Neuronal stem cell (in vitro differentiated cells): Measurements from ENCODE around the gene TIMM23.

Experiments
- DNase-seq: peaks from one replicate; pipeline ENCODE4 v3.0.0-alpha.2; 2013; ENCODE audit warnings: low spot score
- H2AFZ ChIP-seq: one replicate; pipeline ENCODE4 v1.6.1; 2013; ENCODE audit warnings: mild to moderate bottlenecking, low read length, inconsistent platforms
- H2AK5ac ChIP-seq: 2 replicates; pipeline ENCODE4 v1.6.1; 2013; ENCODE audit warnings: low read depth, mild to moderate bottlenecking, inconsistent platforms, low read length, moderate library complexity, mixed read lengths
- H2BK120ac ChIP-seq: 2 replicates; pipeline ENCODE4 v1.6.1; 2013; ENCODE audit warnings: low read depth, mild to moderate bottlenecking, inconsistent platforms, low read length, moderate library complexity, mixed read lengths
- H2BK12ac ChIP-seq: one replicate; pipeline ENCODE4 v1.6.1; 2013; ENCODE audit warnings: low read length, inconsistent platforms
- H2BK15ac ChIP-seq: 2 replicates; pipeline ENCODE4 v1.6.1; 2013; ENCODE audit warnings: mild to moderate bottlenecking, low read length, inconsistent platforms, mixed read lengths
- H2BK5ac ChIP-seq: one replicate; pipeline ENCODE4 v1.6.1; 2013; ENCODE audit warnings: inconsistent platforms, mild to moderate bottlenecking, low read length, moderate library complexity
- H3K14ac ChIP-seq: one replicate; pipeline ENCODE4 v1.6.1; 2013; ENCODE audit warnings: low read length, inconsistent platforms
- H3K18ac ChIP-seq: 2 replicates; pipeline ENCODE4 v1.6.1; 2013; ENCODE audit warnings: low read length, inconsistent platforms
- H3K23ac ChIP-seq: 2 replicates; pipeline ENCODE4 v1.6.1; 2013; ENCODE audit warnings: low read depth, mild to moderate bottlenecking, mixed read lengths, low read length, inconsistent platforms; ENCODE audit not compliant: poor library complexity
- H3K27ac ChIP-seq: replicated peaks from 3 replicates; pipeline ENCODE4 v1.5.1; 2013; ENCODE audit warnings: low read length, inconsistent platforms
- H3K27me3 ChIP-seq, 3 experiments: 2 replicates each; pipeline ENCODE4 v1.6.1; 2013; ENCODE audit warnings: low read length in 3 of 3, mild to moderate bottlenecking in 2 of 3, inconsistent platforms in 1 of 3, low read depth in 1 of 3, mixed read lengths in 1 of 3, moderate library complexity in 1 of 3; ENCODE audit not compliant: control insufficient read depth in 3 of 3, insufficient read depth in 3 of 3
- H3K36me3 ChIP-seq, 2 donors: replicated peaks in 1 of 2; 2 replicates each; pipeline ENCODE4 v1.6.1; 2013; ENCODE audit warnings: low read length in 2 of 2; ENCODE audit not compliant: control insufficient read depth in 2 of 2, insufficient read depth in 2 of 2
- H3K4ac ChIP-seq: 2 replicates; pipeline ENCODE4 v1.6.1; 2013; ENCODE audit warnings: inconsistent platforms, mild to moderate bottlenecking, low read length, moderate library complexity
- H3K4me1 ChIP-seq, 2 donors: 1 replicate in 1 of 2; 2 replicates in 1 of 2; pipeline ENCODE4 v1.6.1; 2013; ENCODE audit warnings: low read length in 2 of 2, low read depth in 1 of 2; ENCODE audit not compliant: control insufficient read depth in 2 of 2, insufficient read depth in 1 of 2
- H3K4me2 ChIP-seq: one replicate; pipeline ENCODE4 v1.6.1; 2013; ENCODE audit warnings: mild to moderate bottlenecking, low read length, inconsistent platforms; ENCODE audit not compliant: insufficient read depth, poor library complexity, severe bottlenecking
- H3K4me3 ChIP-seq, 2 donors: 2 replicates each; pipeline ENCODE4 v1.5.1; 2013; ENCODE audit warnings: low read length in 2 of 2, mild to moderate bottlenecking in 2 of 2, inconsistent platforms in 1 of 2, moderate library complexity in 1 of 2
- H3K79me1 ChIP-seq: one replicate; pipeline ENCODE4 v1.6.1; 2013; ENCODE audit warnings: low read depth, mild to moderate bottlenecking, inconsistent platforms, low read length, moderate library complexity
- H3K9ac ChIP-seq: one replicate; pipeline ENCODE4 v1.6.1; 2013; ENCODE audit warnings: mild to moderate bottlenecking, low read depth, low read length, inconsistent platforms; ENCODE audit not compliant: poor library complexity
- H3K9me3 ChIP-seq, 2 donors: replicated peaks in 1 of 2; 2 replicates each; pipeline versions ENCODE3 to v1.6.1; 2013; ENCODE audit warnings: low read length in 2 of 2, mild to moderate bottlenecking in 2 of 2, inconsistent platforms in 1 of 2, low read depth in 1 of 2, mixed read lengths in 1 of 2, moderate library complexity in 1 of 2; ENCODE audit not compliant: control insufficient read depth in 2 of 2, insufficient read depth in 1 of 2
- H4K8ac ChIP-seq: one replicate; pipeline ENCODE4 v1.6.1; 2013; ENCODE audit warnings: low read depth, mild to moderate bottlenecking, inconsistent platforms, low read length, moderate library complexity
- H4K91ac ChIP-seq: one replicate; pipeline ENCODE4 v1.6.1; 2013; ENCODE audit warnings: low read length, low read depth, mild to moderate bottlenecking, inconsistent platforms; ENCODE audit not compliant: poor library complexity
- WGBS, 2 donors: extraction: QIAGEN DNeasy Blood & Tissue Kit; methylation state at CpG; one replicate each; pipeline ENCODE4 v1.1.7; 2013; ENCODE audit warnings: missing lambda C conversion rate in 2 of 2, mixed read lengths in 1 of 2; ENCODE audit not compliant: insufficient read length in 2 of 2, insufficient replicate concordance in 1 of 2; ENCODE audit errors: extremely low coverage in 2 of 2; 5-methylcytosine and 5-hydroxymethylcytosine counted together

The TIMM23 gene

DNA sequence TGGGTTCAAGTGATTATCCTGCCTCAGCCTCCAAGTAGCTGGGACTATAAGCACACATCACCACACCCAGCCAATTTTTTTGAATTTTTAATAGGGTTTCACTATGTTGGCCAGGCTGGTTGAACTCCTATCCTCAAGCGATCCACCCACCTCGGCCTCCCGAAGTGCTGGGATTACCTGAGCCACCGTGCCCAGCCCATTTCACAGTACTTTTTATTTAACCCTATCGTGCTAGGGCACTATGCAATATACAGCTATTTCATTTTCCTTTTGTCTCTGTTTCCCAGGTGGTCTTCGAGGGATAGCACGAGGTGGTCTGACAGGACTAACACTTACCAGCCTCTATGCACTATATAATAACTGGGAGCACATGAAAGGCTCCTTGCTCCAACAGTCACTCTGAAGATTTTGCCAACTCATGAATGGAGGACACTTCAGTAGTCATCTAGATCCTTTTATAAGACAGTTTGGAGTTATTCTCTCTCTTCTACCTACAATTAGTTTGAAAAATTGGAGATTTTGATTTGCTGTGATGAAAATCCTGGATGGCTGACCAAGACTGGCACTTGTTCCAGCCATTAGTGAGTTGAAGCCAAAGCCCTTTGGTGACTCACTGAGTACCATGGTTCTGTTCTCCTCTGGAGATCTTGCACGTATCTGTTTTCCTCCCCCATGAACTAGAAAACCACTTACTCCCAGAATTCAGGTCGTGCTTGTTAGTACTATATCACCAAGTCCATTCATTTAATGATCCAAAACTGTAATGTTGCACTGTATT is 30.8 kb downstream of the TIMM23 start:
- H3K4ac ChIP-seq, result no peak overlapping the region
- H4K91ac ChIP-seq, result no peak overlapping the region
- H3K23ac ChIP-seq, result no peak overlapping the region
- no peak overlapping the region for H3K4me3 ChIP-seq
- H3K9ac ChIP-seq, result no peak overlapping the region
- no peak overlapping the region for H2AFZ ChIP-seq
- no peaks in the 10 kb centered on the region for H3K79me1 ChIP-seq
- no peak overlapping the region for H2BK5ac ChIP-seq
- no peak overlapping the region for H3K14ac ChIP-seq
- H2BK15ac ChIP-seq, result no peak overlapping the region
- H3K27me3 ChIP-seq, result no peaks in the 10 kb centered on the region
- H2BK12ac ChIP-seq, result no peak overlapping the region
- peaks cover 14 to 94% of the 10 kb centered on the region in 2 donors for H3K36me3 ChIP-seq
- no peak overlapping the region for H4K8ac ChIP-seq
- H3K18ac ChIP-seq, result no peak overlapping the region
- H2BK120ac ChIP-seq, result no peak overlapping the region
- WGBS, 2 donors, result no CpG with 5 or more reads among the region's 9 CpGs
- no peak overlapping the region for H3K27ac ChIP-seq
- no peak for DNase-seq
- no peak overlapping the region for H3K4me2 ChIP-seq
- H3K4me1 ChIP-seq, result no peaks in the 10 kb centered on the region
- H2AK5ac ChIP-seq, result no peak overlapping the region
- H3K9me3 ChIP-seq, result peaks cover 0 to 5% of the 10 kb centered on the region in 2 donors

GRCh38 chr10:46004963-46005362 is 32.7 kb downstream of the TIMM23 start:
- Histone ChIP-seq H2AFZ (no peak overlapping the region), H3K36me3 (peaks cover 16 to 99% of the 10 kb centered on the region in 2 donors), H3K18ac (no peak overlapping the region), H3K79me1 (no peaks in the 10 kb centered on the region), H3K9me3 (peaks cover 0 to 5% of the 10 kb centered on the region in 2 donors), H2BK120ac (no peak overlapping the region), H4K91ac (no peak overlapping the region), H3K27me3 (no peaks in the 10 kb centered on the region), H4K8ac (no peak overlapping the region), H3K4me1 (no peaks in the 10 kb centered on the region), H3K23ac (no peak overlapping the region), H3K9ac (no peak overlapping the region), H3K4ac (no peak overlapping the region), H2BK5ac (no peak overlapping the region), H3K4me2 (no peak overlapping the region), H2AK5ac (no peak overlapping the region), H3K4me3 (no peak overlapping the region), H2BK12ac (no peak overlapping the region), H3K27ac (no peak overlapping the region), H2BK15ac (no peak overlapping the region), H3K14ac (no peak overlapping the region)
- no CpG with 5 or more reads among the region's 2 CpGs for WGBS, 2 donors
- no peak for DNase-seq

- Histone ChIP-seq H2AFZ (no peak overlapping the region), H2BK120ac (no peak overlapping the region), H3K23ac (no peak overlapping the region), H3K27me3 (no peaks in the 10 kb centered on the region), H4K8ac (no peak overlapping the region), H3K18ac (no peak overlapping the region), H3K9me3 (peaks cover 0 to 5% of the 10 kb centered on the region in 2 donors), H3K4me1 (no peaks in the 10 kb centered on the region), H3K4me2 (no peak overlapping the region), H3K9ac (no peak overlapping the region), H3K27ac (no peak overlapping the region), H2BK5ac (no peak overlapping the region), H3K79me1 (no peaks in the 10 kb centered on the region), H2BK12ac (no peak overlapping the region), H3K4ac (no peak overlapping the region), H3K36me3 (peaks cover 15 to 100% of the 10 kb centered on the region in 2 donors), H3K14ac (no peak overlapping the region), H4K91ac (no peak overlapping the region), H3K4me3 (no peak overlapping the region), H2AK5ac (no peak overlapping the region), H2BK15ac (no peak overlapping the region)
- no CpG with 5 or more reads among the region's 4 CpGs for WGBS, 2 donors
- DNase-seq, result no peak
Measured at GRCh38 chr10:46005383-46005782, 33.1 kb downstream of the TIMM23 start.

- H3K4ac ChIP-seq, result no peak overlapping the region
- no peak overlapping the region for H3K4me2 ChIP-seq
- H4K8ac ChIP-seq, result no peak overlapping the region
- DNase-seq, result no peak
- no peak overlapping the region for H2BK15ac ChIP-seq
- no peak overlapping the region for H2BK12ac ChIP-seq
- no peaks in the 10 kb centered on the region for H3K79me1 ChIP-seq
- H3K27me3 ChIP-seq, result no peaks in the 10 kb centered on the region
- peaks cover 15 to 99% of the 10 kb centered on the region in 2 donors for H3K36me3 ChIP-seq
- no peak overlapping the region for H4K91ac ChIP-seq
- no peak overlapping the region for H3K18ac ChIP-seq
- peaks cover 0 to 5% of the 10 kb centered on the region in 2 donors for H3K9me3 ChIP-seq
- H3K4me3 ChIP-seq, result no peak overlapping the region
- WGBS, 2 donors, result no CpG with 5 or more reads among the region's 3 CpGs
- H2AFZ ChIP-seq, result no peak overlapping the region
- no peak overlapping the region for H3K9ac ChIP-seq
- H3K27ac ChIP-seq, result no peak overlapping the region
- H3K23ac ChIP-seq, result no peak overlapping the region
- no peak overlapping the region for H2AK5ac ChIP-seq
- no peak overlapping the region for H2BK5ac ChIP-seq
- no peaks in the 10 kb centered on the region for H3K4me1 ChIP-seq
- H3K14ac ChIP-seq, result no peak overlapping the region
- no peak overlapping the region for H2BK120ac ChIP-seq
Measured at GRCh38 chr10:46006219-46006618, 33.9 kb downstream of the TIMM23 start.
